Measurements from ENCODE around the gene TRIP10.

DNA sequence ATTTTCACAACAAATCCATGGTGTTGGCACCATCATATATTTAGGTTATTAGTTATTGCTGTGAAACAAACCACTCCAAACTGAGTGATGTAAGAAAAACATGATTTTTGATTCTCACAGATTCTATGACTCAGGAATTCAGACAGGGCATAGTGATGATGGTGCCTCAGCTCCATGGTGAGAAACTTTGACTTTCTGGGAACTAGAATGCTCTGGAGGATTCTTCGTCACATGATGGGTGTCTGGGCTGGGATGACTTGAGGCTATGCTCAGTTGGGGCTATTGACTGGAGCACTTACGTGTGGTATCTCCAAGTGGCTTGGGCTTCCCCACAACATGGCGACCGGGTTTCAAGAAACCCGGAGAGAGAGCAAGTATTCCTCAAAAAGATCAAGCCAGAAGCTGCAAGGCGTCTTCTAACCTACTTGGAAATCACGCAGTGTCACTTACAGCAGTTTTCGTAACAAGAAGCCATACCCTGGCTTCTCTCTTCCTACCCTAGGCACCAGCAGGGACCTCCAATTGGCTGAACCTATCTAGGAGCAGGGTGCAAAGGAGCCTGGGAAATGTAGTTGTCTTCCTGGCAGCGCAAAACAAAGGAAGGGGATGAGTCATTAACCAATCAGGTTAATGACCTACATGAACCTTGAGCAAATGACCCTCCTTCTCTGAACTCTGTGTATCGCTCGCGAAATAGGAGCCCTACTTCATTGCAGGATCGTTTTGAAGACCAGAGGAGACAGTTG lies 55.4 kb downstream of the TRIP10 start:
- TF ChIP-seq, protein P1, sequence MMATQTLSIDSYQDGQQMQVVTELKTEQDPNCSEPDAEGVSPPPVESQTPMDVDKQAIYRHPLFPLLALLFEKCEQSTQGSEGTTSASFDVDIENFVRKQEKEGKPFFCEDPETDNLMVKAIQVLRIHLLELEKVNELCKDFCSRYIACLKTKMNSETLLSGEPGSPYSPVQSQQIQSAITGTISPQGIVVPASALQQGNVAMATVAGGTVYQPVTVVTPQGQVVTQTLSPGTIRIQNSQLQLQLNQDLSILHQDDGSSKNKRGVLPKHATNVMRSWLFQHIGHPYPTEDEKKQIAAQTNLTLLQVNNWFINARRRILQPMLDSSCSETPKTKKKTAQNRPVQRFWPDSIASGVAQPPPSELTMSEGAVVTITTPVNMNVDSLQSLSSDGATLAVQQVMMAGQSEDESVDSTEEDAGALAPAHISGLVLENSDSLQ (IDR thresholded peaks at IDR 0.05): no peak
- TF ChIP-seq BHLHE40 (IDR thresholded peaks at IDR 0.05; ENCODE audit: borderline replicate concordance): no peak
- TF ChIP-seq FOXM1 (IDR thresholded peaks at IDR 0.05; ENCODE audit: borderline replicate concordance): no peak
- TF ChIP-seq ELF4 (IDR thresholded peaks at IDR 0.05): no peak
- no peak for TF ChIP-seq CTBP1 (IDR thresholded peaks at IDR 0.05; ENCODE audit: borderline replicate concordance)
- no peak for TF ChIP-seq ZNF384 (IDR thresholded peaks at IDR 0.05)
- no peak for TF ChIP-seq TARDBP (IDR thresholded peaks at IDR 0.05)
